ENCODE measurements around the gene CDK4. TPM values are rescaled to one million over a fixed set of nuclear protein-coding genes. Genes with fewer than 3 reads are reported as not detected.

CDK4 gene
- total and polyA plus RNA-seq, 2 of the 4 experiments (the other 2 are of a cell fraction): 261 to 297 TPM

DNA sequence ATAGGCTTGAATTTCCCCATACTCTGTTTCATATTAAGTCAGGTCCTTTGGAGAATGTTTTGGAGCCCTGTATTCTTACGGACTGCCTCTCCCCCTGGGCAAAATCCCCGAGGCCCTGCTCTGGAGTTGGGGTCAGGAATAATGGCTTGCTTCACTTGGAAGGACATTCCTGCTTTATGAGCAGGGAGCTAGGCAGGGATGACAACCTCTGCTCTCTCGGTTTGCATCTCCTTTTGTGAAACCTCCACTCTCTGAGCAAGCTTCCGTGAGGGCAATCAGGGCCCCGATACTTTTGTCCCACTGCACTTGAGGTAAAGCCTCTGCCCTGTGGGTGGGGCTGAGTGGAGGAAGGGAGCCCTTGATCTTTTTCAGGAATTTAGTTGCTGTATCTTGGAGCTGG is 38.9 kb downstream of the CDK4 start:
- H3K36me3 ChIP-seq (ENCODE audit: control insufficient read depth, insufficient read depth, low read length): peaks cover 30% of the 10 kb centered on the region
- no peaks in the 10 kb centered on the region for H3K4me1 ChIP-seq (ENCODE audit: control insufficient read depth, insufficient read depth, low read length)
- H3K4ac ChIP-seq (ENCODE audit: low read depth, low read length): no peak overlapping the region
- no peak overlapping the region for H3K4me2 ChIP-seq (ENCODE audit: low read depth, low read length)
- H4K8ac ChIP-seq (ENCODE audit: low read depth in 2 of 2, low read length in 2 of 2): no peak overlapping the region
- WGBS, 2 experiments (ENCODE audit: extremely low coverage in 2 of 2, insufficient read length in 1 of 2): no CpG with 5 or more reads among the region's 5 CpGs
- ATAC-seq (ENCODE audit: low read depth): no peak
- in situ Hi-C loops (cut with MboI; ENCODE audit: low sequenced_read_pairs): no loop called here
- no peak overlapping the region for H3K27ac ChIP-seq (ENCODE audit: insufficient read depth, low read length)
- no peak overlapping the region for H4K5ac ChIP-seq (ENCODE audit: low read depth, low read length)
- no peak overlapping the region for H4K91ac ChIP-seq (ENCODE audit: insufficient read depth, low read depth, low read length)
- no peak overlapping the region for H3K18ac ChIP-seq (ENCODE audit: low read depth, low read length)
- H4K20me1 ChIP-seq (ENCODE audit: insufficient read depth, low read length): no peaks in the 10 kb centered on the region
- no peak overlapping the region for H2AK9ac ChIP-seq (replicated peaks; ENCODE audit: low read depth, low read length, poor library complexity)
- intact Hi-C loops (cut with micrococcal nuclease): no loop called here
- CTCF ChIA-PET: interaction anchor here (1.4 kb wide), 1 partner anchor 13 kb away, joined by 3 read pairs; no protein-coding TSS in a partner anchor
- no peaks in the 10 kb centered on the region for H3K27me3 ChIP-seq (ENCODE audit: control insufficient read depth, insufficient read depth, low read length)
- no peaks in the 10 kb centered on the region for H3K9me1 ChIP-seq (ENCODE audit: insufficient read depth, low read length)
- H2BK15ac ChIP-seq (ENCODE audit: low read depth, low read length): no peak overlapping the region
- no peak overlapping the region for H2BK20ac ChIP-seq (ENCODE audit: low read depth, low read length)
- no peak for TF ChIP-seq MAFK (IDR thresholded peaks at IDR 0.05; ENCODE audit: low read depth, low read length)
- no peak for TF ChIP-seq MXI1 (IDR thresholded peaks at IDR 0.05; ENCODE audit: borderline replicate concordance, low read depth, low read length)
- TF ChIP-seq SMC3 (IDR thresholded peaks at IDR 0.05; ENCODE audit: low read depth, low read length): no peak
- TF ChIP-seq POLR2A (IDR thresholded peaks at IDR 0.05; ENCODE audit: low read depth, low read length): no peak
- no peak for TF ChIP-seq FOS (IDR thresholded peaks at IDR 0.05; ENCODE audit: low read depth, low read length)
- TF ChIP-seq CHD1 (IDR thresholded peaks at IDR 0.05; ENCODE audit: low read depth, low read length): no peak
- TF ChIP-seq CEBPB (IDR thresholded peaks at IDR 0.05; ENCODE audit: low read depth, low read length): no peak
- TF ChIP-seq USF2 (IDR thresholded peaks at IDR 0.05; ENCODE audit: low read depth, low read length): no peak
- H2BK5ac ChIP-seq (ENCODE audit: low read depth, low read length, poor library complexity, severe bottlenecking): no peak overlapping the region
- no peak overlapping the region for H2AFZ ChIP-seq (replicated peaks; ENCODE audit: low read length, poor library complexity)
- H3K79me1 ChIP-seq (ENCODE audit: low read depth in 1 of 2, low read length in 2 of 2): no peaks in the 10 kb centered on the region; a peak in 1 of 4 replicates
- no peak overlapping the region for H2AK5ac ChIP-seq (ENCODE audit: low read depth, low read length)
- no peak overlapping the region for H3K14ac ChIP-seq (replicated peaks; ENCODE audit: low read depth, low read length)
- no peak for DNase-seq
- POLR2A ChIA-PET (ENCODE audit: unreplicated experiment): no interaction called here
- no peak overlapping the region for H3K23ac ChIP-seq (ENCODE audit: low read depth, low read length)
- H3K4me3 ChIP-seq (ENCODE audit: insufficient read depth, low read depth, low read length): no peak overlapping the region
- no peak overlapping the region for H2BK120ac ChIP-seq (ENCODE audit: low read depth, low read length)
- no TSS peak for BruUV-seq (replicated peaks)
- H3K9me3 ChIP-seq (ENCODE audit: control insufficient read depth, insufficient read depth, low read length): no peaks in the 10 kb centered on the region
- dilution Hi-C loops (cut with HindIII; ENCODE audit: low sequenced_read_pairs, unreplicated experiment): no loop called here
- H3K9ac ChIP-seq (ENCODE audit: low read depth, low read length): no peak overlapping the region
- no peak overlapping the region for H3K56ac ChIP-seq (ENCODE audit: extremely low read depth, insufficient read depth, low read length)

All from IMR-90 (cell line).